ENCODE results near the gene FGF19.

DNA sequence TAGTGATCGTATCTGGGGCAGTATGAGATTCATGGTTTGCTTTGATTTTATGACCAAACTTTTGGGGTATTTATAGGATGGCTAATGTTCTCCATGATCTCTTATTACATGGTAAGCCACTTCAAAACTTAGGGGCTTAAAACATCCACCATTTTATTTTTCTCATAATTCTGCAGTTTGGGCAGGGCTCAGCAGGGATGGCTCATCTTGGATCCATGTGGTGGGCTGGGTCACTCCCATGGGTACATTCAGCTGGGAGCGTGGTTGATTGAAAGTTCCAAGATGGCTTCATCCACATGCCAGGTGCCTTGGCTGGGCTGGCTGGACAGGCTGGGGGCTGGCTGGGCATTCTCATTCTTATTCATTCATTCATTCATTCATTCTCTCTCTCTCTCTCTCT, 30.5 kb upstream of the FGF19 start:
- TF ChIP-seq, protein P1, sequence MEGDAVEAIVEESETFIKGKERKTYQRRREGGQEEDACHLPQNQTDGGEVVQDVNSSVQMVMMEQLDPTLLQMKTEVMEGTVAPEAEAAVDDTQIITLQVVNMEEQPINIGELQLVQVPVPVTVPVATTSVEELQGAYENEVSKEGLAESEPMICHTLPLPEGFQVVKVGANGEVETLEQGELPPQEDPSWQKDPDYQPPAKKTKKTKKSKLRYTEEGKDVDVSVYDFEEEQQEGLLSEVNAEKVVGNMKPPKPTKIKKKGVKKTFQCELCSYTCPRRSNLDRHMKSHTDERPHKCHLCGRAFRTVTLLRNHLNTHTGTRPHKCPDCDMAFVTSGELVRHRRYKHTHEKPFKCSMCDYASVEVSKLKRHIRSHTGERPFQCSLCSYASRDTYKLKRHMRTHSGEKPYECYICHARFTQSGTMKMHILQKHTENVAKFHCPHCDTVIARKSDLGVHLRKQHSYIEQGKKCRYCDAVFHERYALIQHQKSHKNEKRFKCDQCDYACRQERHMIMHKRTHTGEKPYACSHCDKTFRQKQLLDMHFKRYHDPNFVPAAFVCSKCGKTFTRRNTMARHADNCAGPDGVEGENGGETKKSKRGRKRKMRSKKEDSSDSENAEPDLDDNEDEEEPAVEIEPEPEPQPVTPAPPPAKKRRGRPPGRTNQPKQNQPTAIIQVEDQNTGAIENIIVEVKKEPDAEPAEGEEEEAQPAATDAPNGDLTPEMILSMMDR (conservative IDR thresholded peaks at IDR 0.05; ENCODE audit: low read depth, low read length): no peak
- TF ChIP-seq EZH2 (IDR thresholded peaks at IDR 0.05; ENCODE audit: low read length, unreplicated experiment): no peak
